K562 (cell line): ENCODE results near the gene ABCC1. TPM values are rescaled to one million over a fixed set of nuclear protein-coding genes. Genes with fewer than 3 reads are reported as not detected.

Experiments
- CBX8 ChIP-seq: fragments of 200-600 bp; sonication (generic); IDR thresholded peaks from 2 replicates; pipeline ENCODE4 v1.6.1; 2012; ENCODE audit warnings: borderline replicate concordance, mixed run types, low read depth, mild to moderate bottlenecking, moderate library complexity, mixed read lengths, low read length, control low read depth, inconsistent platforms; ENCODE audit not compliant: poor library complexity, severe bottlenecking; ENCODE audit errors: extremely low read depth
- CEBPG ChIP-seq, 3 experiments: fragments of 200-800 bp in 1 of 3; sonication (Bioruptor generic) in 1 of 3; sonication (generic) in 1 of 3; formaldehyde crosslinking in 1 of 3; IDR thresholded peaks in 2 of 3; conservative IDR thresholded peaks in 1 of 3; 2 replicates each; pipeline versions ENCODE4 v1.6.1 to v1.8.0; 2016 to 2022; ENCODE audit warnings: missing compliant biosample characterization in 2 of 3, missing genetic modification characterization in 2 of 3, mild to moderate bottlenecking in 1 of 3, missing genetic modification reagents in 1 of 3
- KDM1A ChIP-seq, 2 experiments: fragments of 450-650 bp; IDR thresholded peaks; 2 replicates each; pipeline ENCODE4 v1.6.1; 2016; ENCODE audit warnings: mild to moderate bottlenecking in 2 of 2
- MCM7 ChIP-seq, 2 experiments: fragments of 450-650 bp; IDR thresholded peaks; 2 replicates each; pipeline ENCODE4 v1.6.1; 2016 to 2018
- NFXL1 ChIP-seq: fragments of 450-650 bp; formaldehyde crosslinking; IDR thresholded peaks from 2 replicates; pipeline ENCODE4 v1.4.0; 2021; ENCODE audit warnings: mild to moderate bottlenecking
- SMAD2 ChIP-seq: fragments of 150-350 bp; IDR thresholded peaks from 2 replicates; pipeline ENCODE4 v1.6.1; 2014; ENCODE audit warnings: low read depth, mild to moderate bottlenecking, low read length
- U2AF2 ChIP-seq: fragments of 200-400 bp; formaldehyde crosslinking; optimal IDR thresholded peaks from 2 replicates; pipeline ENCODE3; 2017; ENCODE audit warnings: low read depth, mild to moderate bottlenecking, low read length
- ZNF121 ChIP-seq: sonication (generic); formaldehyde crosslinking; conservative IDR thresholded peaks from 2 replicates; pipeline ENCODE4 v1.8.0; 2022; ENCODE audit warnings: missing genetic modification reagents
- ZNF140 ChIP-seq: fragments of 250-450 bp; sonication (Bioruptor Pico); IDR thresholded peaks from 2 replicates; pipeline ENCODE4 v1.8.0; 2021; ENCODE audit warnings: moderate library complexity, mild to moderate bottlenecking, inconsistent platforms
- ZNF407 ChIP-seq: fragments of 450-650 bp; IDR thresholded peaks from 2 replicates; pipeline ENCODE4 v1.6.1; 2016; ENCODE audit warnings: low read depth
- ZNF668 ChIP-seq: fragments of 250-450 bp; sonication (Bioruptor Pico); IDR thresholded peaks from 2 replicates; pipeline ENCODE4 v1.8.0; 2022; ENCODE audit warnings: mild to moderate bottlenecking, inconsistent platforms
- ZNF76 ChIP-seq: fragments of 250-450 bp; sonication (Bioruptor Pico); IDR thresholded peaks from 2 replicates; pipeline ENCODE4 v1.4.0; 2020; ENCODE audit warnings: mild to moderate bottlenecking, moderate library complexity, borderline replicate concordance
- ZNF766 ChIP-seq: fragments of 200-800 bp; sonication (Bioruptor generic); conservative IDR thresholded peaks from 2 replicates; pipeline ENCODE4 v1.6.1; 2016; ENCODE audit warnings: missing genetic modification characterization, missing compliant biosample characterization
- polyA plus RNA-seq, 8 experiments: library from polyadenylated mRNA; depleted of rRNA in 4 of 8; stranded (reverse) in 5 of 8; unstranded in 3 of 8; fragments of >200 nt; fragmentation: Nextera tagmentation in 2 of 8; fragmentation: Illumina TruSeq in 1 of 8; extraction: Ambion mirVana in 2 of 8; extraction: Trizol in 1 of 8; gene quantifications; 2 replicates each; pipeline versions ENCODE4 v1.2.1 to v1.2.3, GENCODE V29; 2011 to 2014; ENCODE audit warnings: inconsistent platforms in 1 of 8, missing spikeins in 1 of 8
- total RNA-seq, 7 experiments: library from RNA; depleted of rRNA in 6 of 7; stranded (reverse); fragments of >200 nt in 6 of 7; fragmentation: Illumina TruSeq in 2 of 7; extraction: Trizol in 2 of 7; gene quantifications; 2 replicates each; pipeline versions ENCODE4 v1.2.1 to v1.2.3, GENCODE V29; 2011 to 2021; ENCODE audit warnings: low replicate concordance in 1 of 7
- TF ChIP-seq, protein P1 (sequence below), 3 experiments: fragments of 200-800 bp in 1 of 3; sonication (Bioruptor generic) in 1 of 3; sonication (generic) in 1 of 3; formaldehyde crosslinking in 1 of 3; IDR thresholded peaks; 2 replicates each; pipeline versions ENCODE4 v1.6.1 to v1.8.0; 2016 to 2022; ENCODE audit warnings: mild to moderate bottlenecking in 2 of 3, missing compliant biosample characterization in 2 of 3, missing genetic modification characterization in 2 of 3, missing genetic modification reagents in 1 of 3
- TF ChIP-seq, protein P2 (sequence below): fragments of 450-650 bp; IDR thresholded peaks from 2 replicates; pipeline ENCODE4 v1.6.1; 2018; ENCODE audit warnings: mild to moderate bottlenecking, low read depth; ENCODE audit not compliant: partially characterized antibody

Gene ABCC1
- total and polyA plus RNA-seq, 9 of the 15 experiments (the other 6 are each of a cell fraction or from before 2014, with no cell fraction given): 3.9 to 41.6 (median 10.0) TPM

- TF ChIP-seq ZNF407 (no peak), SMAD2 (no peak), ZNF140 (CRISPR knock-in tag) (no peak), KDM1A (IDR thresholded peaks at IDR 0.05) (peak in 1 of 2 experiments; percentile 74; a peak in 2 of 4 replicates), ZNF76 (CRISPR knock-in tag) (no peak), MCM7 (IDR thresholded peaks at IDR 0.05) (no peak), ZNF668 (CRISPR knock-in tag) (no peak), CBX8 (no peak), CEBPG (CRISPR knock-in tag; IDR thresholded peaks at IDR 0.05) (no peak; the same call in 1 of the 2 replicates), CEBPG (tag; conservative IDR thresholded peaks at IDR 0.05 in 1 of 2, IDR thresholded peaks at IDR 0.05 in 1 of 2) (no peak), ZNF766 (CRISPR knock-in tag) (no peak), U2AF2 (no peak), NFXL1 (CRISPR knock-in tag) (no peak), ZNF121 (CRISPR knock-in tag) (peak; percentile 87)
- TF ChIP-seq, protein P1, sequence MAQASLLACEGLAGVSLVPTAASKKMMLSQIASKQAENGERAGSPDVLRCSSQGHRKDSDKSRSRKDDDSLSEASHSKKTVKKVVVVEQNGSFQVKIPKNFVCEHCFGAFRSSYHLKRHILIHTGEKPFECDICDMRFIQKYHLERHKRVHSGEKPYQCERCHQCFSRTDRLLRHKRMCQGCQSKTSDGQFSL (CRISPR knock-in tag; IDR thresholded peaks at IDR 0.05): no peak
- TF ChIP-seq, protein P1 (tag; IDR thresholded peaks at IDR 0.05): no peak
- TF ChIP-seq, protein P2, sequence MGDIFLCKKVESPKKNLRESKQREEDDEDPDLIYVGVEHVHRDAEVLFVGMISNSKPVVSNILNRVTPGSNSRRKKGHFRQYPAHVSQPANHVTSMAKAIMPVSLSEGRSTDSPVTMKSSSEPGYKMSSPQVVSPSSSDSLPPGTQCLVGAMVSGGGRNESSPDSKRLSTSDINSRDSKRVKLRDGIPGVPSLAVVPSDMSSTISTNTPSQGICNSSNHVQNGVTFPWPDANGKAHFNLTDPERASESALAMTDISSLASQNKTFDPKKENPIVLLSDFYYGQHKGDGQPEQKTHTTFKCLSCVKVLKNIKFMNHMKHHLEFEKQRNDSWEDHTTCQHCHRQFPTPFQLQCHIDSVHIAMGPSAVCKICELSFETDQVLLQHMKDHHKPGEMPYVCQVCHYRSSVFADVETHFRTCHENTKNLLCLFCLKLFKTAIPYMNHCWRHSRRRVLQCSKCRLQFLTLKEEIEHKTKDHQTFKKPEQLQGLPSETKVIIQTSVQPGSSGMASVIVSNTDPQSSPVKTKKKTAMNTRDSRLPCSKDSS: no peak
Measured at GRCh38 chr16:15947983-15948509, 1.4 kb upstream of the ABCC1 start (continued).
